Skeletal muscle satellite cell (primary cell): ENCODE measurements around the gene EDA.
A peak's percentile ranks its signal among the peaks of the same experiment; 100 is the strongest.

ENCODE experiments used
- H3K27me3 ChIP-seq: 2 replicates; pipeline ENCODE4 v1.7.0; 2013; ENCODE audit warnings: low read length; ENCODE audit not compliant: control insufficient read depth, insufficient read depth
- H3K36me3 ChIP-seq: 2 replicates; pipeline ENCODE4 v1.7.0; 2013; ENCODE audit warnings: mild to moderate bottlenecking, control low read depth, low read length; ENCODE audit not compliant: insufficient read depth
- H3K4me1 ChIP-seq: 2 replicates; pipeline ENCODE4 v1.7.0; 2013; ENCODE audit warnings: low read length; ENCODE audit not compliant: control insufficient read depth, insufficient read depth
- H3K4me2 ChIP-seq: 2 replicates; pipeline ENCODE4 v1.7.0; 2013; ENCODE audit warnings: mild to moderate bottlenecking, low read length
- H3K4me3 ChIP-seq: 2 replicates; pipeline ENCODE4 v1.7.0; 2013; ENCODE audit warnings: low read length
- H3K9ac ChIP-seq: 2 replicates; pipeline ENCODE4 v1.7.0; 2013; ENCODE audit warnings: mild to moderate bottlenecking, low read depth, low read length, moderate library complexity
- H3K9me3 ChIP-seq: replicated peaks from 2 replicates; pipeline ENCODE4 v1.7.0; 2013; ENCODE audit warnings: mild to moderate bottlenecking, control low read depth, low read length

EDA gene

DNA sequence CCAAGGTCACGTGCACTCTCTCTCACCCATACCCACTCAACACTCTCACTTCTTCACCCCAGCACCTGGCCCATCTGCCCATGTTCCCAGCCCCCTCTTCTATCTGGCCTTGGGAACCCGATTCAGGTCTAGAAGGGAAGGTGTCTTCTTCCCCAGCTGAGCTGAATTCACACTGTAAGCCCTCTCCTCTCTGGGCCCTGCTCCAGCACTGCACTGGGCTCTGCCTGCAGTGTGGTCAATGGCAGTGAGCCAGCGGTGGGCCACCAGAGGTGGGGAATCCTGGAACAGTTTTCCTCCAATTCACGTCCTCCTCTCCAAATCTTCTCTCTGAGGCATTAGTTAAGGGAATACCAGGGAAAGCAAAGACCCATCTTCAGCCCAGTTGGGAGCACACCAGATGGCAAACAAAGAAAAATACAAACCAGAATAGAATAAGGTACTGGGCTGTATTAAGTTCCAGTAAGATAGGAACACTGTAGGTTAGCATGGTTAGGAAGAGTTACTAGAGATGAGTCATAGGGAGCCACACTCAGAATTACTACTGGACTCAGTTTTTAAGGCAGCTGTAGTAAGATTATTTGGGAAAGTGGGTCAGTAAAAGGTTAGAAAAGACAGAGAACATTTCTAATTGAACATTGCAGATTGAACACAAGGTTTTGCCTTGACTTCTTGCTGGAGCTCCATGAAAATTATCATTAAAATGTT lies 428.8 kb downstream of the EDA start:
- Histone ChIP-seq H3K4me3 (no peak overlapping the region), H3K4me1 (peaks cover 23% of the 10 kb centered on the region), H3K27me3 (no peaks in the 10 kb centered on the region), H3K9me3 (no peaks in the 10 kb centered on the region), H3K9ac (no peak overlapping the region), H3K4me2 (no peak overlapping the region), H3K36me3 (no peaks in the 10 kb centered on the region)

DNA sequence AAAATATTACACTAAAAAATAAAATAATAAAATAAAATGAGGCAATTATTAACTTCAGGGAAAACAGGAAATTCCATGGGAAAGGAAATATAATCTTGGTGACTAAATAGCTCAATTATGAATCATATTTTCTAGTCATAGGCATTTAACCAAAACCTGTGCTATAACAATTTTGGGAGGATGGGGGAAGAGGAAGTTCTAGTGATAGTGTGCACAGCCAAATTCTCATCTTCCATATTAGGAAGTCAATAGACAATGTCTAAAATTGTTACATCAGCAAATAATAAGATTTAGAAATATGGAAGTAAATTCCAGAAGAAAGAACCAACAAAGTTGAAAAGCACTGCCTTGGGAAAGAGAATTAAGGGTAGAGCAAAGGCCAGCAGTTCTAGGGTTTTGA lies 431.1 kb downstream of the EDA start:
- peak overlapping the region; percentile 36 for H3K9ac ChIP-seq

DNA sequence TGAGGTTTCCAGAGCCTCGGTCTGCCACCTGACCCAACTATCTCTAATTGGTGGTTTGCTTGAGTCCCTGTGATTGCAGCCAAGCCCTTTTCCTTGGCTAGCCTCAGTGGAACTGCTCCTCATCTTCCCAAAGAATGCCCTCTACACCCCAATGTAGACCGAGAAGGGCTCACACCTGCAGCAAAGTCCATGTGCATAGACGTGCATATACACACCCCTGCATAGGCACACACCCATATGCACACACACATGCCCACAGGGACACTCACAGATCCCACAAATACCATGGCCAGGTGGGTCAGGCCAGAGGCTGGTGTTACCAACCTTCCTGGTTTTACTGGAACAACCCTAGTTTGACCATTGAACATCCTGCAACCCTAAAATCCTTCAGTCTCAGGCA lies 433.5 kb downstream of the EDA start:
- no peaks in the 10 kb centered on the region for H3K9me3 ChIP-seq
- H3K9ac ChIP-seq: no peak overlapping the region
- no peak overlapping the region for H3K4me2 ChIP-seq
- H3K4me1 ChIP-seq: peaks cover 21% of the 10 kb centered on the region
- no peaks in the 10 kb centered on the region for H3K36me3 ChIP-seq
- H3K4me3 ChIP-seq: no peak overlapping the region
- no peaks in the 10 kb centered on the region for H3K27me3 ChIP-seq

More for the DNA sequence above, 431.1 kb downstream of the EDA start:
- Histone ChIP-seq H3K27me3 (no peaks in the 10 kb centered on the region), H3K36me3 (no peaks in the 10 kb centered on the region), H3K9me3 (no peaks in the 10 kb centered on the region), H3K4me1 (peaks cover 23% of the 10 kb centered on the region), H3K4me3 (no peak overlapping the region), H3K4me2 (no peak overlapping the region)

DNA sequence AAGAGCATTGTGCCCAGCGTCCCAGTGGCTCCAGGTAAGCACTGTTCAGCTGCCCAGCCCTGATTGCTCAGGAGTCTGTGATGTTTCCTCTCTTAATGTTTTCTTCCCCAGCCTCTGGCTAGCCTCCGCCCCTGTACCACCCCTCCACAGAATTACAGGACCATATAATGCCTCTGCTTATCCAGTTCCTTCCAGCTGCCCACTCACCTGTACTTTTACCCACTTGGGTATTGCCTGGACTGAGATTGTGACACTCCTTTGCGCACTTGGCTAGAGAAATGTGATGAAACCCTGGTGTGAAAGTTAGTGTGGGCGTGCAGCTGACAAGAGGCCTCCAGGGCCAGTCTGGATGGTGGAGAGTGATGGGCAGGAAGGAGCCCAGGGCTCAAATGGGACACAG lies 434.0 kb downstream of the EDA start, which contains the start of gene AWAT2:
Gene AWAT2, minus strand, starts transcription at position 14 of the 400 bp plus-strand sequence. Its CDS starts 6 bp downstream, at position 8.
- Histone ChIP-seq H3K27me3 (no peaks in the 10 kb centered on the region), H3K9me3 (no peaks in the 10 kb centered on the region), H3K4me3 (no peak within 1 kb of the TSS), H3K4me2 (no peak within 1 kb of the TSS), H3K4me1 (peaks cover 17% of the 10 kb centered on the region), H3K9ac (no peak within 1 kb of the TSS), H3K36me3 (no peaks in the 10 kb centered on the region)

DNA sequence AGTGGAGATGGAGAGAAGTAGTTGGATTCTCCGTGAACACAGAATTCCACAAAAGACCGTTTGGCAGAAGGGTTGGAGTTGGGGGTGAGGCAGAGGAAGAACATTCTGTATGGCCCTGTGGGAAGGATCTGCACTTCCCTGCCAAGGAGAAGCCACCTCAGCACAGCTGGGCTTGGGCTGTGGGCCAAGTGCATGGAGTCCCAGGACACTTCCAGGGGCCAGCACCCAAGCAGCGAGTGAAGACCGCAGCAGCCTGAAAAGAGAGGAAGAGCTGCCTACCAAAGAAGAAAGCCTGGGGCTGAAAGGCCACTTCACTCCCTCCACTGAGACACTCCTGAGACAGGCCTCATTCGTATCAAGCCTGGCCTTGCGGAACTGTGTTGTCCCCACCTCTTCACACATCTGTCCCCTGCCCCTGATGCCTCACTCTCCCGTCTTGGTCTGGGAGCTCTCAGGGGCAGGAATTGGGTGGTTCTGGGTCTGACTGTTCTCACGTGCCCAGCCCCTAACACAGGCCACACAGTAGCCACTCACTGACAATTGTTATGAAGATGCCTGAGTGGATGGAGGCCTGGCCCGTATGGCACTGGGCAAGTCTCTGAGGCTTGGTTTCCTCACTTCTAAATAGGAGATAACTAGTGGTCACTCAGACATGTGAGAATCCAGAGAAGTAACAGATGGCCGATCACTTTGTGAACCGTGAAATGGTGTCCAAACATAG lies 437.1 kb downstream of the EDA start:
- no peaks in the 10 kb centered on the region for H3K27me3 ChIP-seq
- no peaks in the 10 kb centered on the region for H3K36me3 ChIP-seq
- no peak overlapping the region for H3K4me3 ChIP-seq
- H3K4me2 ChIP-seq: no peak overlapping the region
- no peaks in the 10 kb centered on the region for H3K4me1 ChIP-seq
- H3K9ac ChIP-seq: no peak overlapping the region
- no peaks in the 10 kb centered on the region for H3K9me3 ChIP-seq

DNA sequence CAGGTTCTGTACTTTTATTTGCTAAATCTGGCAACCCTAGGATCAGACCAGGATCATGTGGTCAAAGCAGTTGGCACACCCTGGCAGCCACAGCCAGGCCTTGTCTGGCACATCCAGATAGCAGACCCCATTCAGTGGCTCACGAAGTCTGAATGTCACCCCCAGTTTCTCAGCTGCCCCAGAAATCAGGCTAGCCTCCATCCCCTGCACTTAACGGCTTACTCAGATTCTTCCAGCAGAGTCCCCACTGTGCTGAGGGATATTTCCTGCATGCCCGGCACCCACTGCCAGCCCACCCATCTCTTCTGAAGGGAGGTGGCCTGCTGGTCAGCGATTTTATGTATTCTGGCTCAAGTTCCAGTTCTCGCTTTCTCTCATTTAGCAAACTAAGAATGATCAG lies 438.5 kb downstream of the EDA start:
- H3K4me2 ChIP-seq: no peak overlapping the region
- H3K4me3 ChIP-seq: no peak overlapping the region
- no peak overlapping the region for H3K9ac ChIP-seq
- no peaks in the 10 kb centered on the region for H3K9me3 ChIP-seq
- H3K4me1 ChIP-seq: no peaks in the 10 kb centered on the region
- H3K36me3 ChIP-seq: no peaks in the 10 kb centered on the region
- no peaks in the 10 kb centered on the region for H3K27me3 ChIP-seq

DNA sequence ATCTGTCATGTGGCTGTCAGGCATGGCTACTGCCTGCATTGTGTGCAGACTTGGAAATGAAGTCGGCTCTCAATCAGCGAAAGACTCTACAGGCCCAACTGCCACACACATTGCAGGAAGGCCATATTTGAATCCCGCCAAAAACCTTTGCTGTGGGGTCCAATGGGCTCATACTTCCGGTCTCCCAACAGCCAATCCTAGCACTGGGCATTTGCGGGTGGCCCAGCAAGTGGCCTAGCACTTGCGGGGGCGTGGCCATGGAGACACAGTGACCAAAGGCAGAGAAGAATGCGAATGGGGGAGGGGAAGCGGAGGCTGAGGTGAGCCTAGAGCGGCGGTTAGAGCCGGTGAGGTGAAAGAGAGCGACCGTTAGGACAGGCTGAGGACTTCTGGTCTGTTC lies 446.2 kb downstream of the EDA start, which contains the start of gene OTUD6A:
Gene OTUD6A, plus strand, starts transcription at position 382 of the 400 bp plus-strand sequence. CDS start 68 bp downstream, outside the sequence.
- peaks cover 8% of the 10 kb centered on the region for H3K9me3 ChIP-seq
- H3K4me1 ChIP-seq: no peaks in the 10 kb centered on the region
- no peaks in the 10 kb centered on the region for H3K36me3 ChIP-seq
- no peak within 1 kb of the TSS for H3K4me2 ChIP-seq
- no peak within 1 kb of the TSS for H3K9ac ChIP-seq
- H3K27me3 ChIP-seq: no peaks in the 10 kb centered on the region
- H3K4me3 ChIP-seq: no peak within 1 kb of the TSS

DNA sequence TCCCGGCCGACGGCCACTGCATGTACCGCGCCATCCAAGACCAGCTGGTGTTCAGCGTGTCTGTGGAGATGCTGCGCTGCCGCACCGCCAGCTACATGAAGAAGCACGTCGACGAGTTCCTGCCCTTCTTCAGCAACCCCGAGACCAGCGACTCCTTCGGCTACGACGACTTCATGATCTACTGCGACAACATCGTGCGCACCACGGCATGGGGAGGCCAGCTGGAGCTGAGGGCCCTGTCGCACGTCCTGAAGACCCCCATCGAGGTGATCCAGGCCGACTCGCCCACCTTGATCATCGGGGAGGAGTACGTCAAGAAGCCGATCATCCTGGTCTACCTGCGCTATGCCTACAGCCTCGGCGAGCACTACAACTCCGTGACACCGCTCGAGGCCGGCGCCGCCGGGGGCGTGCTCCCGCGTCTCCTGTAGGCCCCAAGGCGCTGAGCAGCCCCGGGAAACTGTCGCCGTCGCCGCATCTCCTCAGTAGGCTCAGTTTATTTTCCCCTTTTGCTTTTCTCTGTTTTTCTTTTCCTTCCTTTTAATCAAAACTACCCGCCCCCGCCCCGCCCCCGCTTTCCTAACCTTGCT lies 447.1 kb downstream of the EDA start:
- Histone ChIP-seq H3K9me3 (peaks cover 8% of the 10 kb centered on the region), H3K4me1 (no peaks in the 10 kb centered on the region), H3K9ac (no peak overlapping the region), H3K27me3 (no peaks in the 10 kb centered on the region), H3K4me2 (no peak overlapping the region), H3K36me3 (no peaks in the 10 kb centered on the region), H3K4me3 (no peak overlapping the region)

DNA sequence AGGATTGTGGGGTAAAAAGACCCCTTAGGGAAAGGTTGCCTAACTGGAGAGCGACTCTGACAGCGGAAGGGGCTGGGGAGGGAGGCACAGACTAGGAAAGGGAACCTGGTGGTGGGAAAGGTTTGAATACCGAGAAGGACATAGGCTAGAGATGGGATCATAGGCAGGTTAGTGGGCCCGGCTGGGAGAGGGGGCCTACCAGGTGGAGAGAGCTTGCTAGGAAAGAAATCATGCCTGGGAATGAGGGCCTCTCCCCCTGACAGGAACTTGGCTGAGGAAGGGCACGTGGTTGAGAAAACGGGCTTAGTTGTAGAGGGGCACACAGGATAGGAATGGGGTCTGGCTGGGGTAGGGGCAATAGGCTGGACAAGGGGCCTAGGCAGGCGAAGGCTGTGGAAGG lies 450.7 kb downstream of the EDA start:
- H3K9me3 ChIP-seq: peaks cover 8% of the 10 kb centered on the region
- H3K36me3 ChIP-seq: no peaks in the 10 kb centered on the region
- H3K27me3 ChIP-seq: peaks cover 4% of the 10 kb centered on the region

DNA sequence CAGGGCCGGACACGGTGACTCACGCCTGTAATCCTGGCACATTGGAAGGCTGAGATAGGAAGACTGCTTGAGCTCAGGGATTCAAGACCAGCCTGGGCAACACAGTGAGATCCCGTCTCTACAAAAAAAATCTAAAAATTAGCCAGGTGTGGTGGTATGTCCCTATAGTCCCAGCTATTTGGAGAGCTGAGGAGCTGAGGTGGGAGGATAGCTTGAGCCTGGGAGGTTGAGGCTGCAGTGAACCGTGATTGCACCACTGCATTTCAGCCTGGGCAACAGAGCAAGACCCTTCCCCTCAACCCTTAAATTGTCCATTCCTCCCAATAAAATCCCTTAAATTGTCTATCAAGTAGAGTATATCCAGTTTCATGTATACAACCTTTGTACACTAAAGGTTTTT lies 463.4 kb downstream of the EDA start:
- Histone ChIP-seq H3K27me3 (no peaks in the 10 kb centered on the region), H3K4me1 (no peaks in the 10 kb centered on the region), H3K9ac (no peak overlapping the region), H3K4me2 (no peak overlapping the region), H3K36me3 (no peaks in the 10 kb centered on the region), H3K9me3 (no peaks in the 10 kb centered on the region), H3K4me3 (no peak overlapping the region)

More for the DNA sequence above, 450.7 kb downstream of the EDA start:
- Histone ChIP-seq H3K4me2 (no peak overlapping the region), H3K4me1 (no peaks in the 10 kb centered on the region), H3K9ac (no peak overlapping the region), H3K4me3 (no peak overlapping the region)

DNA sequence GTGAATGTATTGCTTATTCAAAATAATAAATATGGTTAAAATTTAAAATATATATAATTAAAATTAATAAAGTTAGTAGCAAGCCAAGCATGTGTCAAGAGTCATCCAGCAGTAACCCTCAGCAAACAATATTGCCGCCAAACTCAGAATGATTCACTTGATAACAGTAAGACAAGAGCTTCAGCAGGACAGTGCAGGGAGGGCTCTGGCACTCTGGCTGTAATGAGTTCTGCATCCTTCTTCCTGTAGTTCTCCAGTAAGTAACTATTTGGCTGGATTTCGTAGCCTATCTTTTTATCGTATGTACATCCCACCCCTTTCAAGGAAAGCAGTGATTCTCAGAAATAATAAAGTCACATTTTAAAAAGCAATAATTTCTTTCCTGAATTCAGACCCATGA lies 464.0 kb downstream of the EDA start:
- Histone ChIP-seq H3K9me3 (no peaks in the 10 kb centered on the region), H3K9ac (no peak overlapping the region), H3K4me2 (no peak overlapping the region), H3K4me3 (no peak overlapping the region), H3K27me3 (no peaks in the 10 kb centered on the region), H3K36me3 (no peaks in the 10 kb centered on the region), H3K4me1 (no peaks in the 10 kb centered on the region)
